ENCODE measurements around the gene DDX1.

DNA sequence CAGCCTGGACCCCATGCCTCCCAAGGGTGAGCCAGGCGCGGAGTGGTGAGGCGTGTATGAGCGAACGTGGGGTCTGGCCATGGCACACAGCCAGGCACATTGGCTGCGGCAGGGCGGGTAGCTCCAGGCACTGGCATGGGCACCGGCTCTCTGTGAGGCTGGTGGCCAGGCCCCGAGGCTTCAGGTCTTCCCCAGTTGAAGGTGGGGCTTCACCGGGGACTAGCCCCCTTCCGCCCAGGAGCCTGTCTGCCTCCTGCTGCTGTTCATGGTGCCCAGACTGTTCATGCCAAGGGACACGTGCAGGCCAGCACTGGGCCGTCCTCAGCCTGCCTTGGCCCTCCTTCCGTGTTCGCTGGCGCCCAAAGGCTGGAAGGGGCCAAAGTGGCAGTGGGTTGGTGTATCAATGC, 26.8 kb downstream of the DDX1 start:
- no peak for TF ChIP-seq SP1 (IDR thresholded peaks at IDR 0.05)
- TF ChIP-seq NFRKB (IDR thresholded peaks at IDR 0.05), result no peak
- no peak for TF ChIP-seq CTBP1 (IDR thresholded peaks at IDR 0.05; ENCODE audit: borderline replicate concordance)
- TF ChIP-seq SUZ12 (IDR thresholded peaks at IDR 0.05), result no peak
- no peak for TF ChIP-seq ELF4 (IDR thresholded peaks at IDR 0.05)
- TF ChIP-seq BHLHE40 (IDR thresholded peaks at IDR 0.05; ENCODE audit: borderline replicate concordance), result no peak
- TF ChIP-seq ARNT (IDR thresholded peaks at IDR 0.05), result no peak

Data from HEK293T (cell line).